GM19099 (cell line): Measurements from ENCODE around the gene CKAP5.

Experiments
- POLR2A ChIP-seq: IDR thresholded peaks from 3 replicates; pipeline ENCODE4 v1.6.1; 2011; ENCODE audit warnings: low read depth; ENCODE audit not compliant: insufficient read length; ENCODE audit errors: extremely low read depth

The CKAP5 gene

DNA sequence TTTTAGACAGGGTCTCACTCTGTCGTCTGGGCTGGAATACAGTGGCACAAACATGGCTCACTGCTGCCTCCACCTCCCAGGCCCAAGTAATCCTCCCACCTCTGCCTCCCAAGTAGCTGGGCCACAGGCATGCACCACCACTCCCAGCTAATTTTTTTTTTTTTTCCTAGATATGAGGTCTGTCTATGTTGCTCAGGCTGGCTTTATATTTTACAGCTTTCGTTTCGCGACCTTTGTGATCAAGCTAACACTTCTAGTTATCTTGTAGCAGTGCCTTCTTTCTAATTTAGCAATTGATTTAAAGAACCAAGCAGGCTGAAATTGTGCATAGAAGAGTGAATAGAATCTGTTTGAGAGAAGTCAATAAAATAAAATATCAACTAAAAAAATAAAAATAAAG is 11.3 kb downstream of the CKAP5 start:
- no peak for TF ChIP-seq POLR2A

DNA sequence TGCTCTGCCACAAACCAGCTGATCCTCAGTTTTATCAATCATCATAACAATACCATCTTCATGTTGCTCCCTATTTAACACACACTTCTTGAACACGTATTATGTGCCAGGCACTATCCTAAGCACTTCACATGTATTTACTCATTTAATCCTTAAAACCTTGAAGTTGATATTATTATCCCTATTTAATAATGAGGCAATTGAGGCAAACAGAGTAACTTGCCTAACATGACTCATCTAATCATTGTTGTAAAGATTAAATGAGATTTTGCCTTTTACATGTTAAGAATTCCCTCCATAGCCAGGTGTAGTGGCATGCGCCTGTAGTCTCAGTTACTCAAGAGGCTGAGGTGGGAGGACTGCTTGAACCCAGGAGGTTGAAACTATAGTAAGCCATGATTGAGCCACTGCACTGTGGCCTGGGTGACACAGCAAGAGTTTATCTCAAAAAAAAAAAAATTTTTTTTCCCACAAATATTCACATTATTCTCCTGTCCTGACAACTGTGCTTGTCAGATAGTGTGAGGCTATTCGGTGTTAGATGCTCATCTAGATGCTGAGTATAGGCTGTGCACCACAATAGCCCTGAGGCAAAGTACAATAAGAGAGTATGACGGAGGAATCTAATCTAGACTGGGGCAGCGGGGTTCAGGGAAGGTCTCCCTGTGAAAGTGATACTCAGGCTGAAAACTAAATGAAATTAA is 13.4 kb downstream of the CKAP5 start:
- no peak for TF ChIP-seq POLR2A

DNA sequence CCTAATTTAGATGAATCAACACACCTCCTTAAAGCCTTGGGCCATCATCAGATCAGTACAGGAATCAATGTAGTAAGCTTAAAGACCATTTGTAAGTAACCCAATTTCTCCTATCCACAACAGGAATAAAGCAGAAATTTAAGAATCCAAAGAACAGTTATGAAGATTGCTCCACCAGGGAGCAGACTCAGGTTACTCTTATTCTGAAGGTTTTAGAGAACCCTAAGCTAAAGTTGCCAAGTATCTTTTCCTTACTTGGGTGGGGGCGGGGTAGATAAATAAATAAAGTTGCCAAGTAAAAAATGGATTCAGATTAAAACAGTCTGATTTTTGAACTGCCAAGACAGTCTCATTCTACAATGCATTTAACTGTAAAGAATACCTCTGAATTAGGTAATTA is 18.1 kb downstream of the CKAP5 start:
- no peak for TF ChIP-seq POLR2A

DNA sequence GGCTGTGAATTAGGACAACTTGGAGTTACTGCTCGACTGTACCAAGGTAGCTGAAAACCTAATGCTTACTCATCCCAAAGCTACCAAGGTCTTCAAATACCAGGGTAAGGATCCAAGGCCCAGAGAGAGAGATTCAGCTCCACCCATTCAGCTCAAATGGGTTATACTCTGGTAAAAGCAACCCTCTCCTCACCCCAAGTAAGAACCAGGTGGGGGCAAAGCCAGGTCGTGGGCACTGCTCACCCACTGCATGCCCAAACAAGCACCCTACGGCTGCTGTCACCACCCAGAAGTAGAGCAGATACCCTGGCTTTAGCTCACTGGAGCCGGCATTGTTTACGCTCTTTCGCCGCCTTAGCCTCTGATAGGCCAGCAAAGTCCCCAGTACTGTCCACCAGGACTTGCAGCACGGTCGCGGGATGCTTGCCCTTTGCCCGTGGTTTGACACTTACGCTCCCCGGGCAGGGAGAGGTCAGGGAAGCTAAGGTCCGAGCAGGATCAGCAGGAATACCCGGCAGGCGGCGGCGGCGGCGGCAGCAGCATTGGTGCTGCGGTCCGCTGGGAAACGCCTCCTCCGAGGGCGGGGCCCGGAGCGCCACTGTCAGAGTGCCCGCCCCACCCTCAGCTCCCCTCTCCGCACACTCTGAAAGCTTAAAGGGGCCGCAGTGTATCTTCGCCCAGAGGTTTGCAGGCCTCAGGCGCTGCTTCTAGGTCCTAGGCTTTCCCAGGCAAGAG is 19.6 kb downstream of the CKAP5 start:
- TF ChIP-seq POLR2A = no peak

DNA sequence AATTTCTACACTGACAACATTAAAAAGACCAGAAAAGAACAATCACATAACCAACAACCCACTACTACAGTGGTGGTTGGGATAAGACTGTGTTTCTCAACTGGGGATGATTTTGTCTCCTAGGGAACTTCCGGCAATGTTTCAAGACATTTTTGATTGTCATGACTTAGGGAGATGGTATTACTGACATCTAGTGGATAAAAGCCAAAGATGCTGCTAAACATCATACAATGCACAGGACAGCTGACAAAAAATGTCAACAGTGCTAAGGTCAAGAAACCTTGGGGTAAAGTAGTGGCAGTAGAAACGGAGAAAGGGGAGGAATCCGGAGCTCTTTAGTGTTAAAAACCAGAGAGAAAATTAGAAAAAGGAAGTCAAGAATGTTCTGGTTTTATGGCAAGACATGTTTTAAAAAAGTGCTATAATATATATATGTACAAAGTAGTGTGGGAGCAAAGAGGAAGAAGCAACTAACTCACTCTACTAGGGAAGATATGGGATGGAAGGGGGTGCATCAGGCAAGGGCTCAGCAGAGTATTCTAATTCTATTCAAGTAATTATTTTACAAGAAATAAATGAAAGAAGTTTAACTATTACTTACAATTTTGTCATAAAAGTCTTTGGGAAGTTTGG is 37.2 kb downstream of the CKAP5 start:
- no peak for TF ChIP-seq POLR2A

DNA sequence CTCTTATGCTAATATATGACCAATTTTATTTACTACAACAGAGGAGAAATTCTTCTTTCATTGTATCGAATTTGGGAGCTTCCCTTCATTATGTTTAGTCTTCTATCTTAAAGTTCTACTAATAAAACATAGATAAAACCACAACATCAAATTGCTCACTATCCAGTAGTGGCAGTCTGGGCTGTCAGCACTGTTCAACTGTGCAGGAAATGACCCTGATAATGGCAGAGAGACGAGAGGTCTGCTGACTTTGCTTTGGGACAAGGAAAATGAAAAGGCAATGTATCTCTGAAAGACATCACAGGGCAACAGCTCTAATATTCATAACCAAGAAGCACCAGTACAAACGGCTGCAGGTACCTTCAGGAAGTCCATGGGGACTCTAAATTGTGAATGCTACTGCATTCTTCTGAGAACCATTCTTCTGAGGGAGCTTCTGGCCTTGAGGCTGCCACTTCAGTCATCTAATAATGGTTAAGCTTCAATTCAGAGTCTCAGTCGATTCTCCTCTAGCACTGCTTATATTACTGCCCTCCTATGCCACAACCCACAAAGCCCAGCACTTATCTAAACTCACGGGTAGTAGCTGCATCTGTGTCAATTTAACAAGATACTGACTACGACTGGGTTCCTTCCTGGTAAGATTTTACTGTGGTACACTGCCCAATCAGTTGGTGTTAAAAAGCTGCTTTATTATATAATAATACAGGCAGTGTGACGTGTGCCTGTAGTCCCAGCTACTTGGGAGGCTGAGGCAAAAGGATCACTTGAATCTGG is 44.2 kb downstream of the CKAP5 start:
- TF ChIP-seq POLR2A = no peak

DNA sequence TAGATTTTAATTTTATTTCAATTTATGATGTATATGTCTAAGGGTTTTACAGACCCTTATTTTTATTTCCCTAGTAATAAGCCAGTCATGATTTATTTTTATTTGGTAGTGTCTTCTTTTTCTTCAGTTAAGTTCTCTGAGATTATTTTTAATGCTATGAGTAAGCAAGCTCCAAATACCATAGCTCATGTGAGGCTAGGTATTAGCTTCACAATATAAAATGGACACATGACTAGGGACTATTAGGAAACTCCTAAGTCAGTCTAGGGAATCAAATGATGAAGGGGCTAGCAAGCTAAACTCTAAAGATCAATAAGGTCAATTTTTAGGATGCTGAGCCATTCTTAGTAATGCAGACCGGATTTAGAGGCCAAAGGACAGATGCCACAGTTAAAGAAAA is 45.9 kb downstream of the CKAP5 start:
- TF ChIP-seq POLR2A = no peak

DNA sequence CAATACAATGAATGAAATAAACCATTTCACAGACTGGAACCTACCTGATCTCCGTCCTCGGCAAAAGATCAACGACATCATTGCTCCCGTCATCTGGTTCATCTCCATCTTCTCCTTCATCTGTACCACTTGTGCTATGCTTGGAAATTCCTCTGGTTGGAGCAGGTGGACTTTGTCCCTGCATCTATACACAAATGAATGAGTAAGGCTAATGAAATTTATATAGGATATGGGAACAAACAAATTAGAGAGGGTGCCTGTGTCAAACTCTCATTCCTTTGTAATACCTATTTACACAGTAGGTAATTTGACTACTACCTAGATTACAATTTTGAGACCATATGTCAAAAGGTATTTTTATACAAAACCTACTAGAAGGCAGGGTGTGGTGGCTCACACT is 67.7 kb downstream of the CKAP5 start:
- no peak for TF ChIP-seq POLR2A

DNA sequence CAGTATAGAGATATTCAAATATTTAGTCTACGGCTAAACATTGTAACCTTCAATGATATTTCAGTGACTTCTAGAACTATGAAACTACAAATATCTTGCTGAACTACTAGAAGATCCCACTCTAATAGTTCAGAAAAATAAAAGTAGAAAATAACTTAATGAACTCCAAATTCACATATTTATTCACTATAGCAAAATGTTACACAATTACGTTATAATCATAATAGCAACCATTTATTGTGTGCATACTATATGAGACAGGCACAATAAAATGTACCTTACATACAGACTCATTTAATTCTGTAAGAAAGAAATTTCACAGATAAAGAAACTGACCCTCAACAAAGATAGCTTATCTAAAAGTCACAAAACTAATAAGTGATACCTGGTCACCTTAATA is 69.2 kb downstream of the CKAP5 start:
- TF ChIP-seq POLR2A = no peak

DNA sequence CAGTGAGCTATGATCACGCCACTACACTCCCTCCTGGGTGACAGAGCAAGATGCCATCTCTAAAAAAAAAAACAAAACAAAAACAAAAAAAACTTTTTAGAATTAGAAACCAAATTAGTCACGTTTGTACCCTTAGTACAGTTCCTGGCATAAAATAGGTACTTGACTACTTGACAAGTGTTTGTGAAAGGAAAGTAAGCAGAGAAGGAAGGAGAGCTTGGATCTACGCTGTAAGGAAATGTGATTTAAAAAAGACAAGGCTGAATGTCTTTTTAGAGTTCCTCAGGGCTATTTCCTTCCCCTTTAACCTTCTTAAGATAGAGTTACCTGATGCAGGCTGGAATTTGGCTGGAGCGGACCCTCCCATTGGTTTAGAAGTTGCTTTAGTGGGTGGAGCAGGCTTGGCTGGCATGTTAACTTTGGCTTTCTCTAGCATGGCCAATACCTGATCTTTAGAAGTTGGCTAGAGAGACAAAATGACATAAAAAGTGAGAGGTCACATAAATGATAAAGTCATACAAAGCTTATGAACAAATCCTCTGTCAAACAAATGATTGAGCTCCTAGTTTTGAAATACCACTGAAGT is 76.4 kb downstream of the CKAP5 start:
- no peak for TF ChIP-seq POLR2A

DNA sequence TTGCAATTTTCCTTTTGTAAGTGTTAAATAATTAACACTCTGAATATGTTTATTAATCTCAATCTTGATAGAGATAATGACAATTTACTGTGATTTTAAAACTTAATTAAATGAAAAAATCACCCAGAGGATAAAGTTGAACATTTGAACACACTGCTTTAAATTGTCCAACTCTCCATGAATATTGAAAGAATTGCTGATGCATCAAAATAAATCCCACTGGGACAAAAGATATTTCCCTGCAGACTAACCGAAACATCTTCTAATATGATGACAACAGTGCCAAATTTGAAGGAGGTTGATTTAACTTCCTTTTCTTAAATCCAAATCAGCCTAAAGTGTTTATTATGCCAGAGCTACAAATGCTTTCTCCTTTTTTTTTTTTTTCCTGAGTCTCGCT is 79.4 kb downstream of the CKAP5 start:
- no peak for TF ChIP-seq POLR2A

DNA sequence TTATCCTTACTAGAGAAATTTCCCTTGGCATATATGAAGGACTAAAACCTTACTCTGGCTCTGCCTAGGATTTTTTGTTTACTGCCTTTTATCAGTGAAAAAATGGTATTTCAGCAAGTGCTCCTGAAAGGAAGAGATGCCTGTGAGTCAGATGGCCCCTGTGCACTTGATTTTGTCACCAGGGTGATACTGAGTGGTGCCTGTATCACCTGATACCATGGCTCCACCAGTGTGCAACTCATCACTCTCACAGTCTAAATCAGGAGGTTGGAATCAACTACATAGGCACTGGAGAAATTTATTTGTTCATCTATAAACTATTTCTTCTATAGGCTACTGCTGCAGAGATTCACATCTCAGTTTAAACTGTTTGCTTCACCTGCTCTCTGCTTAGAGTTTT is 83.8 kb downstream of the CKAP5 start:
- no peak for TF ChIP-seq POLR2A

DNA sequence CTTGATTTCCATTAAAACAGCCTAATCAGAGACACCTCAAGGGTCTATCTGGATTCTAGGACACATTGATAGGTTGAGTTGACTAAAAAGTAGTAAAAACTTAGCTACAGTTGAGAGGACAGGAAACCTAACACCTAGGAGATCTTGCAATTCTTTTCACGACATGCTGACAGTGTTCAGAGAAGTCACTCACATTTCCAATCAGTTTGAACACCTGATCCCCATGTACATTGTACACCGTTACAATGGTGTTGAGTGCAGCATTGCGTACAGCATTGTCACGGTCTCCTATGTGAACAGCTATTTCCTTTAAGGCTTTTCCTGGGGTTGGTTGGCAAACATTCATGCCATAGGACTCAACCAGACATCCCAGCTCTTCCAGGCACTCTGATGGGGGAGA is 84.3 kb downstream of the CKAP5 start:
- TF ChIP-seq POLR2A = no peak

DNA sequence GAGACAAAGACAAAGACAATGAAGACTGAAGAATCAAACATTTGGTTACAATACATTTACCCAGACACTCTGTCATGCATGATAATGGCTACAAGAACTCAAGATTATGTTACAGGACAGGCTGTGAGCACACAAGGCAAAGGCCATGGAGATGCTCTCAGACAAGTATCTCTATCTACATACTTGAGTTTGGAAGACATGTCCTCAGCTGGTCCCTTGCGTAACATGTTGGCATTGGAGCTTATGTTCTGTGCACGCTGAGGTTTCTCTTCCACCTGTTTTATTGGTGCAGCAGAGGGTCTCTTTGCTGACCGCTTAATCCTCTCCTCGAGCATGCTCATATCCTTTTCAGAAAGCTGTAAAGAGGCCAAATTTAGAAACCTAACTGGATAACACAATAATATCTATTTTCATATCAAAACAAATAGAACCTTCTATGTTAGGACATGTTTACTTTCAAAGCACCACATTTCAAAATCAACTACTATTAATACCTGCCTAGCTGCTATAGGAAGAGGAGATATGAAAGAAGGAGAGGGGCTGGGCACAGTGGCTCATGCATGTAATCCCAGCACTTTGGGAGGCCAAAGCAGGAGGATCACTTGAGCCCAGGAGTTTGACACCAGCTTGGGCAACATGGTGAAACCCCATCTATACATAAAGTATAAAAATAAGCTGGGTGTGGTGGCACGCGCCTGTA is 85.5 kb downstream of the CKAP5 start:
- no peak for TF ChIP-seq POLR2A
